Liver (tissue), 9 donors: Measurements from ENCODE around the gene MTOR. TPM values are rescaled to one million over a fixed set of nuclear protein-coding genes. Genes with fewer than 3 reads are reported as not detected.

Source experiments
- DNase-seq: peaks from one replicate; pipeline ENCODE4 v3.0.0-alpha.2; 2017; ENCODE audit warnings: low spot score
- H3K27ac ChIP-seq, 2 donors: one replicate each; pipeline ENCODE4 v1.7.0; 2013; ENCODE audit warnings: inconsistent platforms in 2 of 2, low read length in 2 of 2, control low read depth in 1 of 2, low read depth in 1 of 2, mild to moderate bottlenecking in 1 of 2
- H3K27me3 ChIP-seq, 4 donors: one replicate each; pipeline versions ENCODE4 v1.6.1 to v1.7.0; 2013; ENCODE audit warnings: low read length in 3 of 4, inconsistent platforms in 1 of 4, mild to moderate bottlenecking in 1 of 4, moderate library complexity in 1 of 4; ENCODE audit not compliant: control insufficient read depth in 4 of 4, insufficient read depth in 4 of 4
- H3K36me3 ChIP-seq, 4 donors: one replicate each; pipeline versions ENCODE4 v1.6.1 to v1.7.0; 2013; ENCODE audit warnings: low read length in 3 of 4, mild to moderate bottlenecking in 3 of 4, low read depth in 1 of 4, moderate library complexity in 1 of 4; ENCODE audit not compliant: control insufficient read depth in 4 of 4, insufficient read depth in 3 of 4
- H3K4me1 ChIP-seq, 4 donors: one replicate each; pipeline versions ENCODE4 v1.6.1 to v1.7.0; 2013; ENCODE audit warnings: low read length in 3 of 4, mild to moderate bottlenecking in 3 of 4, moderate library complexity in 1 of 4; ENCODE audit not compliant: control insufficient read depth in 4 of 4, insufficient read depth in 4 of 4
- H3K4me3 ChIP-seq, 3 donors: one replicate each; pipeline versions ENCODE4 v1.6.1 to v1.7.0; 2013; ENCODE audit warnings: low read length in 3 of 3, control low read depth in 1 of 3, low read depth in 1 of 3, mild to moderate bottlenecking in 1 of 3
- H3K9ac ChIP-seq, 2 donors: one replicate each; pipeline ENCODE4 v1.7.0; 2013; ENCODE audit warnings: low read length in 2 of 2, mild to moderate bottlenecking in 2 of 2, moderate library complexity in 2 of 2, control low read depth in 1 of 2, low read depth in 1 of 2
- H3K9me3 ChIP-seq, 4 donors: one replicate each; pipeline versions ENCODE4 v1.6.1 to v1.7.0; 2013; ENCODE audit warnings: low read length in 3 of 4; ENCODE audit not compliant: control insufficient read depth in 4 of 4
- EGR1 ChIP-seq, 2 donors: IDR thresholded peaks; 2 replicates each; pipeline ENCODE4 v1.6.1; 2016 to 2018; ENCODE audit warnings: antibody characterized with exemption in 2 of 2, low read depth in 2 of 2
- FOXA1 ChIP-seq: IDR thresholded peaks from 2 replicates; pipeline ENCODE4 v1.6.1; 2016; ENCODE audit warnings: antibody characterized with exemption
- FOXA2 ChIP-seq: IDR thresholded peaks from 2 replicates; pipeline ENCODE4 v1.6.1; 2016; ENCODE audit warnings: antibody characterized with exemption
- GABPA ChIP-seq, 2 donors: IDR thresholded peaks in 1 of 2; conservative IDR thresholded peaks in 1 of 2; 2 replicates each; pipeline ENCODE4 v1.6.1; 2016; ENCODE audit warnings: antibody characterized with exemption in 2 of 2, mild to moderate bottlenecking in 1 of 2, moderate library complexity in 1 of 2
- HNF4A ChIP-seq, 2 donors: conservative IDR thresholded peaks; 2 replicates each; pipeline ENCODE4 v1.6.1; 2016; ENCODE audit warnings: antibody characterized with exemption in 2 of 2, mild to moderate bottlenecking in 2 of 2
- HNF4G ChIP-seq: IDR thresholded peaks from 2 replicates; pipeline ENCODE4 v1.6.1; 2016; ENCODE audit warnings: antibody characterized with exemption
- NR2F2 ChIP-seq: IDR thresholded peaks from 2 replicates; pipeline ENCODE4 v1.6.1; 2016; ENCODE audit warnings: antibody characterized with exemption
- RAD21 ChIP-seq, 2 donors: IDR thresholded peaks; 2 replicates each; pipeline ENCODE4 v1.6.1; 2016; ENCODE audit warnings: antibody characterized with exemption in 2 of 2, mild to moderate bottlenecking in 2 of 2
- RXRA ChIP-seq, 2 donors: IDR thresholded peaks; 2 replicates each; pipeline ENCODE4 v1.6.1; 2017 to 2018; ENCODE audit warnings: antibody characterized with exemption in 2 of 2, mild to moderate bottlenecking in 1 of 2
- SP1 ChIP-seq: IDR thresholded peaks from 2 replicates; pipeline ENCODE4 v1.6.1; 2018; ENCODE audit warnings: antibody characterized with exemption, mild to moderate bottlenecking
- TAF1 ChIP-seq: conservative IDR thresholded peaks from 2 replicates; pipeline ENCODE4 v1.6.1; 2016; ENCODE audit warnings: antibody characterized with exemption, mild to moderate bottlenecking
- YY1 ChIP-seq: IDR thresholded peaks from 2 replicates; pipeline ENCODE4 v1.6.1; 2016; ENCODE audit warnings: antibody characterized with exemption, mild to moderate bottlenecking
- ZBTB33 ChIP-seq: IDR thresholded peaks from 2 replicates; pipeline ENCODE4 v1.6.1; 2016; ENCODE audit warnings: antibody characterized with exemption
- WGBS: extraction: QIAGEN DNeasy Blood & Tissue Kit; methylation state at CpG from one replicate; pipeline ENCODE4 v1.1.7; 2013; 5-methylcytosine and 5-hydroxymethylcytosine counted together
- polyA plus RNA-seq, 2 donors: library from polyadenylated mRNA; stranded (reverse) in 1 of 2; unstranded in 1 of 2; fragments of 200-250 nt in 1 of 2; fragments of >200 nt in 1 of 2; fragmentation: Nextera tagmentation in 1 of 2; extraction: Ambion mirVana in 1 of 2; gene quantifications; one replicate each; pipeline versions ENCODE4 v1.2.1 to v1.2.3, GENCODE V29; 2013 to 2015
- total RNA-seq, 2 donors: library from RNA; depleted of rRNA; stranded (reverse); fragments of >200 nt; gene quantifications; one replicate each; pipeline ENCODE4 v1.2.3, GENCODE V29; 2014
- TF ChIP-seq, protein P1 (sequence below): IDR thresholded peaks from 2 replicates; pipeline ENCODE4 v1.6.1; 2016; ENCODE audit warnings: antibody characterized with exemption, mild to moderate bottlenecking
- donor health status: healthy.
- donor health status: healthy.
- donor health status: healthy.
- donor health status: healthy.
- donor health status: healthy.

The MTOR gene
- total and polyA plus RNA-seq, 4 donors = 11.6 to 45.0 (median 19.9) TPM

GRCh38 chr1:11138952-11139351, 123.4 kb downstream of the MTOR start:
- H3K27me3 ChIP-seq = no peaks in the 10 kb centered on the region
- H3K4me1 ChIP-seq = peaks cover 0 to 10% (median 9%) of the 10 kb centered on the region in 4 donors
- no peak overlapping the region for H3K4me3 ChIP-seq
- H3K9me3 ChIP-seq = no peaks in the 10 kb centered on the region
- H3K27ac ChIP-seq = no peak overlapping the region
- DNase-seq = no peak
- TF ChIP-seq HNF4G (no peak), FOXA1 (no peak), EGR1 (IDR thresholded peaks at IDR 0.05; ENCODE audit: low read depth in 2 of 2) (no peak), YY1 (no peak), FOXA2 (no peak), RAD21 (IDR thresholded peaks at IDR 0.05) (no peak), SP1 (no peak), GABPA (IDR thresholded peaks at IDR 0.05 in 1 of 2, conservative IDR thresholded peaks at IDR 0.05 in 1 of 2) (no peak), ZBTB33 (no peak)
- 97% methylated on average over 3 of the region's 3 CpGs for WGBS
- no peak overlapping the region for H3K9ac ChIP-seq
- H3K36me3 ChIP-seq = peaks cover 5 to 38% (median 17%) of the 10 kb centered on the region in 4 donors

- Histone ChIP-seq H3K27ac (no peak overlapping the region), H3K9me3 (no peaks in the 10 kb centered on the region), H3K27me3 (no peaks in the 10 kb centered on the region), H3K4me1 (peaks cover 0 to 11% (median 10%) of the 10 kb centered on the region in 4 donors), H3K9ac (no peak overlapping the region), H3K4me3 (no peak overlapping the region), H3K36me3 (peaks cover 2 to 29% (median 16%) of the 10 kb centered on the region in 4 donors)
- no peak for TF ChIP-seq GABPA (IDR thresholded peaks at IDR 0.05 in 1 of 2, conservative IDR thresholded peaks at IDR 0.05 in 1 of 2)
- TF ChIP-seq RXRA (IDR thresholded peaks at IDR 0.05) = no peak
- TF ChIP-seq, protein P1, sequence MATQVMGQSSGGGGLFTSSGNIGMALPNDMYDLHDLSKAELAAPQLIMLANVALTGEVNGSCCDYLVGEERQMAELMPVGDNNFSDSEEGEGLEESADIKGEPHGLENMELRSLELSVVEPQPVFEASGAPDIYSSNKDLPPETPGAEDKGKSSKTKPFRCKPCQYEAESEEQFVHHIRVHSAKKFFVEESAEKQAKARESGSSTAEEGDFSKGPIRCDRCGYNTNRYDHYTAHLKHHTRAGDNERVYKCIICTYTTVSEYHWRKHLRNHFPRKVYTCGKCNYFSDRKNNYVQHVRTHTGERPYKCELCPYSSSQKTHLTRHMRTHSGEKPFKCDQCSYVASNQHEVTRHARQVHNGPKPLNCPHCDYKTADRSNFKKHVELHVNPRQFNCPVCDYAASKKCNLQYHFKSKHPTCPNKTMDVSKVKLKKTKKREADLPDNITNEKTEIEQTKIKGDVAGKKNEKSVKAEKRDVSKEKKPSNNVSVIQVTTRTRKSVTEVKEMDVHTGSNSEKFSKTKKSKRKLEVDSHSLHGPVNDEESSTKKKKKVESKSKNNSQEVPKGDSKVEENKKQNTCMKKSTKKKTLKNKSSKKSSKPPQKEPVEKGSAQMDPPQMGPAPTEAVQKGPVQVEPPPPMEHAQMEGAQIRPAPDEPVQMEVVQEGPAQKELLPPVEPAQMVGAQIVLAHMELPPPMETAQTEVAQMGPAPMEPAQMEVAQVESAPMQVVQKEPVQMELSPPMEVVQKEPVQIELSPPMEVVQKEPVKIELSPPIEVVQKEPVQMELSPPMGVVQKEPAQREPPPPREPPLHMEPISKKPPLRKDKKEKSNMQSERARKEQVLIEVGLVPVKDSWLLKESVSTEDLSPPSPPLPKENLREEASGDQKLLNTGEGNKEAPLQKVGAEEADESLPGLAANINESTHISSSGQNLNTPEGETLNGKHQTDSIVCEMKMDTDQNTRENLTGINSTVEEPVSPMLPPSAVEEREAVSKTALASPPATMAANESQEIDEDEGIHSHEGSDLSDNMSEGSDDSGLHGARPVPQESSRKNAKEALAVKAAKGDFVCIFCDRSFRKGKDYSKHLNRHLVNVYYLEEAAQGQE = no peak
- no peak for TF ChIP-seq TAF1
- TF ChIP-seq NR2F2 = no peak
- TF ChIP-seq RAD21 (IDR thresholded peaks at IDR 0.05) = no peak
- no peak for TF ChIP-seq HNF4A (conservative IDR thresholded peaks at IDR 0.05)
- no peak for TF ChIP-seq ZBTB33
- TF ChIP-seq FOXA1 = no peak
- TF ChIP-seq SP1 = no peak
- 95% methylated on average over 1 of the region's 1 CpG for WGBS
- DNase-seq = no peak
These were observed 124.3 kb downstream of the MTOR start for GRCh38 chr1:11138029-11138428.
